Right lung (tissue), 5 donors: ENCODE data around the gene PKDCC. TPM values are rescaled to one million over a fixed set of nuclear protein-coding genes. Genes with fewer than 3 reads are reported as not detected.

ENCODE experiments used
- DNase-seq, 2 donors: peaks; one replicate each; pipeline ENCODE4 v3.0.0-alpha.2; 2013
- polyA plus RNA-seq, 5 donors: library from polyadenylated mRNA; unstranded; fragments of 120-200 nt; gene quantifications; one replicate each; pipeline versions ENCODE4 v1.2.1 to v1.2.3, GENCODE V29; 2013; ENCODE audit warnings: inconsistent platforms in 1 of 5, low replicate concordance in 1 of 5; ENCODE audit not compliant: insufficient read length in 5 of 5, insufficient read depth in 1 of 5

Gene PKDCC
- polyA plus RNA-seq, 5 donors: 97.6 to 188 (median 122) TPM

GRCh38 chr2:42102591-42103450 is 55.0 kb downstream of the PKDCC start:
- DNase-seq: peak in 1 of 2 donors; percentile 56

- DNase-seq: no peak
Observed at GRCh38 chr2:42103829-42104228, 56.0 kb downstream of the PKDCC start.

DNA sequence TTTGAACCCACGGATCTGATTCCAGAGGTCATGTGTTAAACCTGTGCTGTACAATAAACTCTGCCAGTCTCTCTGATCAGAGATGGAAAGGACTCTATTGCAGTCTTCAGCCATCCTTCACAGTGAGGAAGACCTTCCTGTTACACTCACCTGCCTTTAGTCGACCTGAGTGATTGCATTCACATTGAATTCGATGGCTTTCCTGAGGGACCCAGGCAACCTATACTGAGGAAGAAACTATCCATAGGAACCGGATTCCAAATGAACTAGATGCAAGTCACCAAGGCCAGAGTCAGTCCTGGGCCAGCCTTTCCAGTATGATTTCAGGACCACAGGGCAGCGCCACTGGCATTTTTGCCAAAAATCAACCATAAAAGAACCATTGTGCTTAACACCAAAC is 56.8 kb downstream of the PKDCC start:
- DNase-seq: no peak

DNA sequence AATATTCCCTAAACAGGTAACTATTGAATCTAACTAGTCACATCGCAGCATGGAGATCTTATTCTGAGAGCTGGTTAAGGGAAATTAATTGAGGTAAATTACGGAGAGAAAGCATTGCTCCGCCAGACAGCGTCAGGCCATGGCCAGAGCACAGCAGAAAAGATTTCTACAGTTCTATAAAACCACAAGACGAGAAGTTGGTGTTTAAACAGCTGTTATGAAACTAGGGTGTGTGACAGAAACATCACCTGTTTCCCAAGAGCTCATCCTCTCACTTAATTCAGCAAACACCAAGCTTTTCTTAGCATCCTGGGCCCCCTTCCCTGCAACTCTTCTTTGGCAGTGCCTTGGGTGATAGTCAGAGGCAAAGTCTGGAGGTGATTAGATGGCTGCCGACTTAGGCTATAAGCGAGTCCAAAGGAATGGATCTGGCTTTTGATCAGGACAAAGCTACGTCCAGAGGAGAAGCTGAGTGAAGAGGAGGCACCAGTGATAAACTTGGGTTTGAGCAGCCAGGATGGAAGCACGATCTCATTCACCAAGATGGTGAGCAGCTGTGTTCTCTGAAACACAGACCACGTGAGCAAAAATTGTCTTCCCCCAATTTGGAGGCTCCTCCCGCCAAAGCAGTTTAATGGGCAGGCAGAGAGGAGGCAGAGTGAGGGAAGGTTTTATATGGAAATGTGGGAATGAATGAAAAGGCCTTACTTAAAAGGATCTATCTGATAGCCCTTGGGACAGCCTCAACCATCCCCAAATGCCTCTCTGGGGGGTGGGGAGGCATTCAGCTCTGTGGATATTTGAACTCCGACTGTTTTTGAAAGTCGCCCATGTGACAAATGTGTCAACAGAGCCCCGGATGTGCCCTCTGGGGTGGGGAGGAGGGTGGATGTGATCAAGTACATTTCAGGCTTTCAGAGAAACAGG is 57.8 kb downstream of the PKDCC start:
- no peak for DNase-seq

DNA sequence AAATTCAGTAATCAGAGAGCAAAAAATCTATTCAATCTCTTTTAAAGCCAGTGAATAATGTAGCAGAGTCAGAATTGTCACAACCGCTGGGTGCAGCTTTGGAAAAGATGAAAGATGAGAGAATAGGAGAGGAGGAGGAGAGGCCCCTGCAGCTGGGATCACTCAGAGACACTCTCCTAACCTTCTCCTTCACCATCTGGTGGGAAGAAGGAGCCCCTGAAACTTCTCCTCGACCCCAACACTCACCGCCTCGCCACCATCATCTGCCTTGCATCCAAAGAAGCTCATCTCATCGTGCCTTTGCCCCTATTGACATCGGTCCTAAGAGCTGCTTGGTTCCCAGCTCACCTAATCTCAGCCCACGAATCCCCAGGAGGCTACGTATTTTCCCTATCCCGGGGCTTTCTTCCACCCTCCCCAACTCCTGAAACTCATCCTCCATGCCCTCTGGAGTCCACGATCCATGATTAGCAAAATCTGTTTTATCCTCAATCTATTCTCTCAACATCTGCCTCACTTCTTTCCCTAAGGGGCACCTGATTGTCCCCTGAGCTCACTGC is 58.5 kb downstream of the PKDCC start:
- no peak for DNase-seq

GRCh38 chr2:42107249-42108042 is 59.6 kb downstream of the PKDCC start:
- DNase-seq: no peak

Other genes starting within 250 kb of the PKDCC start
- gene EML4, start 121.3 kb downstream of the PKDCC start, polyA plus RNA-seq: 100 to 1,000 TPM in 3 of 5 donors, 10 to 100 TPM in 2; 57.9 to 109 (median 100) TPM